Measurements from ENCODE around the gene ATP1B4. TPM values are rescaled to one million over a fixed set of nuclear protein-coding genes. Genes with fewer than 3 reads are reported as not detected.
"Not testable (repeated sequence)": the region's sequence is repeated elsewhere in the genome, so short reads cannot be mapped to it uniquely, and the experiment has no call there.

The ATP1B4 gene
- total and polyA plus RNA-seq, 2 of the 8 experiments (the other 6 are each of a cell fraction or from before 2014, with no cell fraction given), result not detected

DNA sequence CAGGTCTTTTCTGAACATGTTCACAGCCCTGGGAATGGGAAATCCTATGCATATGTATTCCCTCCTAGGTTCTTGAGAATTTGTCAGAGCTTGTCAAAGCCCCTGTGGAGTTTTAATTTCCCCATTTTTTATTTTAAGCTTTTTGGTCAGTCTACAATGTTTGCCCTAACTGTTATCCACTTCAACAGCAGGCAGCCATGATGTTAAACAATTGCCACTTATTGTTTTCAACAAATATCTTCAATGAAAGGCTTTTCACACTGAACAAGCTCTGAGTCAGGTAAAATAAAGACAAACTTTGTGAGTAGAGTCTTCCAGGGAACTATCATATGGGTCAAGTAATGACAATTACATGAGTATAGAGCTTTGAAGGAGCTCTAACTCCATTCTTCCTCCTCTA, 25.0 kb upstream of the ATP1B4 start (continued):
- TF ChIP-seq, protein P1, sequence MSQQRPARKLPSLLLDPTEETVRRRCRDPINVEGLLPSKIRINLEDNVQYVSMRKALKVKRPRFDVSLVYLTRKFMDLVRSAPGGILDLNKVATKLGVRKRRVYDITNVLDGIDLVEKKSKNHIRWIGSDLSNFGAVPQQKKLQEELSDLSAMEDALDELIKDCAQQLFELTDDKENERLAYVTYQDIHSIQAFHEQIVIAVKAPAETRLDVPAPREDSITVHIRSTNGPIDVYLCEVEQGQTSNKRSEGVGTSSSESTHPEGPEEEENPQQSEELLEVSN (IDR thresholded peaks at IDR 0.05), result no peak
- TF ChIP-seq EZH2 (IDR thresholded peaks at IDR 0.05; ENCODE audit: low read depth, low read length, severe bottlenecking) (no peak), SIX5 (IDR thresholded peaks at IDR 0.05; ENCODE audit: low read depth, low read length) (no peak), SIRT6 (IDR thresholded peaks at IDR 0.05; ENCODE audit: low read length) (no peak), SUZ12 (IDR thresholded peaks at IDR 0.05; ENCODE audit: low read length) (no peak), HDAC6 (IDR thresholded peaks at IDR 0.05; ENCODE audit: low read depth, low read length) (no peak), NRF1 (IDR thresholded peaks at IDR 0.05; ENCODE audit: low read depth, low read length) (no peak)
- TF ChIP-seq, protein P2, sequence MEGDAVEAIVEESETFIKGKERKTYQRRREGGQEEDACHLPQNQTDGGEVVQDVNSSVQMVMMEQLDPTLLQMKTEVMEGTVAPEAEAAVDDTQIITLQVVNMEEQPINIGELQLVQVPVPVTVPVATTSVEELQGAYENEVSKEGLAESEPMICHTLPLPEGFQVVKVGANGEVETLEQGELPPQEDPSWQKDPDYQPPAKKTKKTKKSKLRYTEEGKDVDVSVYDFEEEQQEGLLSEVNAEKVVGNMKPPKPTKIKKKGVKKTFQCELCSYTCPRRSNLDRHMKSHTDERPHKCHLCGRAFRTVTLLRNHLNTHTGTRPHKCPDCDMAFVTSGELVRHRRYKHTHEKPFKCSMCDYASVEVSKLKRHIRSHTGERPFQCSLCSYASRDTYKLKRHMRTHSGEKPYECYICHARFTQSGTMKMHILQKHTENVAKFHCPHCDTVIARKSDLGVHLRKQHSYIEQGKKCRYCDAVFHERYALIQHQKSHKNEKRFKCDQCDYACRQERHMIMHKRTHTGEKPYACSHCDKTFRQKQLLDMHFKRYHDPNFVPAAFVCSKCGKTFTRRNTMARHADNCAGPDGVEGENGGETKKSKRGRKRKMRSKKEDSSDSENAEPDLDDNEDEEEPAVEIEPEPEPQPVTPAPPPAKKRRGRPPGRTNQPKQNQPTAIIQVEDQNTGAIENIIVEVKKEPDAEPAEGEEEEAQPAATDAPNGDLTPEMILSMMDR (IDR thresholded peaks at IDR 0.05; ENCODE audit: control extremely low read depth in 1 of 3, insufficient read depth in 1 of 3, low read depth in 1 of 3, low read length in 3 of 3), result no peak

DNA sequence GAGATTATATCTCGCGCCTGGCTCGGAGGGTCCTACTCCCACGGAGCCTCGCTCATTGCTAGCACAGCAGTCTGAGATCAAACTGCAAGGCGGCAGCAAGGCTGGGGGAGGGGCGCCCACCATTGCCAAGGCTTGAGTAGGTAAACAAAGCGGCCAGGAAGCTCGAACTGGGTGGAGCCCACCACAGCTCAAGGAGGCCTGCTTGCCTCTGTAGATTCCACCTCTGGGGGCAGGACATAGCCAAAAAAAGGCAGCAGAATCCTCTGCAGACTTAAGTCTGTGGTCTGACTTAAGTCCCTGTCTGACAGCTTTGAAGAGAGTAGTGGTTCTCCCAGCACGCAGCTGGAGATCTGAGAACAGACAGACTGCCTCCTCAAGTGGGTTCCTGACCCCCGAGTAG, 17.3 kb upstream of the ATP1B4 start:
- CTCF ChIA-PET (ENCODE audit: partially characterized antibody), result interaction anchor here (1.2 kb wide), 1 partner anchor 13 kb away, joined by 3 read pairs; no protein-coding TSS in a partner anchor
- H3K18ac ChIP-seq (ENCODE audit: extremely low read depth, low read length); H3K79me1 ChIP-seq (ENCODE audit: low read depth, low read length); H4K91ac ChIP-seq (replicated peaks; ENCODE audit: insufficient read length, low read length); H3K4me1 ChIP-seq (replicated peaks in 1 of 4; ENCODE audit: control insufficient read depth in 3 of 4, insufficient read depth in 4 of 4, low read length in 3 of 4); H3K27ac ChIP-seq (ENCODE audit: low read depth, low read length); FAIRE-seq; H3K4me3 ChIP-seq (ENCODE audit: extremely low read depth in 1 of 4, insufficient read depth in 2 of 4, low read depth in 3 of 4, low read length in 4 of 4); H3K14ac ChIP-seq (ENCODE audit: insufficient read length); H3K79me2 ChIP-seq (ENCODE audit: control insufficient read depth in 1 of 2, insufficient read depth in 2 of 2, low read length in 2 of 2); H2BK12ac ChIP-seq (ENCODE audit: low read depth, low read length); H3K4ac ChIP-seq (replicated peaks; ENCODE audit: insufficient read length, low read depth, low read length); H3K9ac ChIP-seq (replicated peaks in 1 of 4; ENCODE audit: extremely low read depth in 1 of 4, low read depth in 3 of 4, low read length in 3 of 4); H4K5ac ChIP-seq (ENCODE audit: insufficient read length, low read depth, low read length); H3K9me3 ChIP-seq (ENCODE audit: insufficient read depth in 2 of 2, low read depth in 1 of 2, low read length in 1 of 2); H2BK5ac ChIP-seq (ENCODE audit: low read depth, low read length); H2BK120ac ChIP-seq (replicated peaks; ENCODE audit: low read depth, low read length); H3K56ac ChIP-seq (replicated peaks; ENCODE audit: insufficient read length, low read depth, low read length); H2AFZ ChIP-seq (ENCODE audit: low read length); DNase-seq (ENCODE audit: low read depth in 1 of 2, low spot score in 2 of 2); H3K36me3 ChIP-seq (ENCODE audit: control insufficient read depth in 2 of 4, insufficient read depth in 4 of 4, low read length in 3 of 4); H2BK15ac ChIP-seq (ENCODE audit: low read length); H4K8ac ChIP-seq (ENCODE audit: extremely low read depth, insufficient read depth, low read length); H3K27me3 ChIP-seq (replicated peaks in 1 of 4; ENCODE audit: control insufficient read depth in 3 of 4, extremely low read depth in 1 of 4, insufficient read depth in 3 of 4, low read length in 3 of 4); H3K23me2 ChIP-seq (ENCODE audit: low read depth, low read length); H3K23ac ChIP-seq (ENCODE audit: insufficient read length); POLR2A ChIA-PET (ENCODE audit: partially characterized antibody); H2BK20ac ChIP-seq (ENCODE audit: low read length); H2AK5ac ChIP-seq (ENCODE audit: low read depth, low read length); H4K20me1 ChIP-seq (replicated peaks in 1 of 2; ENCODE audit: control insufficient read depth in 1 of 2, insufficient read depth in 2 of 2, low read length in 2 of 2); H3K4me2 ChIP-seq (ENCODE audit: insufficient read depth in 1 of 2, low read depth in 2 of 2, low read length in 2 of 2): not testable (repeated sequence)
- WGBS, 2 experiments (ENCODE audit: extremely low coverage in 1 of 2, insufficient coverage in 1 of 2, insufficient read length in 1 of 2, insufficient replicate concordance in 2 of 2, low coverage in 1 of 2, low lambda C conversion rate in 2 of 2, missing lambda C conversion rate in 1 of 2), result 100% methylated on average over 2 of the region's 11 CpGs; no CpG with 5 or more reads in 1 of the 2 experiments
